HG03175 (cell line): ENCODE measurements around the gene IL18BP.

Experiments
- ATAC-seq: cut with Tn5 transposase; IDR thresholded peaks from one replicate; pipeline ENCODE4 v1.9.1; 2021; ENCODE audit warnings: mild to moderate bottlenecking, moderate library complexity; ENCODE audit not compliant: unreplicated experiment

Gene IL18BP

GRCh38 chr11:71998649-71999310 is at the start of gene IL18BP:
IL18BP (plus strand) TSS chr11:71998909; CDS start chr11:71999985, 1,076 bp downstream.
- ATAC-seq: peak; percentile 71

DNA sequence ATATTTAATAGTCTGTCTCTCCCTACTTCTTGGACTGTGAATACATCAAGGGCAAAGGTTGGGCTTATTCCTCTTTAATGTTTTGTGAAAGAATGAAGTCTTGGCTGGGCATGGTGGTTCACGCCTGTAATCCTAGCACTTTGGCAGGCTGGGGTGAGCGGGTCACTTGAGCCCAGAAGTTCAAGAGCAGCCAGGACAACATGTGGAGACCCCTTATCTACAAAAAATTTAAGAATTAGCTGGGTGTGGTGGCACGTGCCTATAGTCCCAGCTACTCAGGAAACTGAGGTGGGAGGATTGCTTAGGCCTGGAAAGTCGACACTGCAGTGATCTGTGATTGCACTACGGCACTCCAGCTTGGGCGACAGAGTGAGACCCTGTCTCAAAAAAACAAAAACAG is 49.7 kb upstream of the IL18BP start:
- no peak for ATAC-seq

DNA sequence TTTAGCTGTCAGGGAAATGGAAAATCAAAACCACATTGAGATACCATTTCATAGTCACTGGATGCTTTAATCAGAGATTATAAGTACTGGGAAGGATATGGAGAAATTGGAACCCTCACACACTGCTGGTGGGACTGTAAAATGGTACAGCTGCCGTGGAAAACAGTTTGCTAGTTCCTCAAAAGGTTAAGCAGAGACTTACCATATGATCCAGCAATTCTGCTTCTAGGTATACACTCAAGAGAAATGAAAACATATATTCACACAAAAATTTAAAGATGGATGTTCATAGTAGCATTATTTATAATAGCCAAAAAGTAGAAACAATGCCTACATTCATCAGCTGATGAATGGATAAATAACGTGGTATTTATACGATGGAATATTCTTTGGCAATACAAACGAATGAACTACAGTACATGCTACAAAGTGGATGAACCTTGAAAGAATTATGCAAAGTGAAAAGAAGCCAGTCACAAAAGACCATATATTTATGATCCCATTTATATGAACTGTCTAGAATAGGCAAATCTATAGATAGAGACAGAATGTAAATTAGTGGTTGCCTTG is 46.9 kb upstream of the IL18BP start:
- no peak for ATAC-seq

DNA sequence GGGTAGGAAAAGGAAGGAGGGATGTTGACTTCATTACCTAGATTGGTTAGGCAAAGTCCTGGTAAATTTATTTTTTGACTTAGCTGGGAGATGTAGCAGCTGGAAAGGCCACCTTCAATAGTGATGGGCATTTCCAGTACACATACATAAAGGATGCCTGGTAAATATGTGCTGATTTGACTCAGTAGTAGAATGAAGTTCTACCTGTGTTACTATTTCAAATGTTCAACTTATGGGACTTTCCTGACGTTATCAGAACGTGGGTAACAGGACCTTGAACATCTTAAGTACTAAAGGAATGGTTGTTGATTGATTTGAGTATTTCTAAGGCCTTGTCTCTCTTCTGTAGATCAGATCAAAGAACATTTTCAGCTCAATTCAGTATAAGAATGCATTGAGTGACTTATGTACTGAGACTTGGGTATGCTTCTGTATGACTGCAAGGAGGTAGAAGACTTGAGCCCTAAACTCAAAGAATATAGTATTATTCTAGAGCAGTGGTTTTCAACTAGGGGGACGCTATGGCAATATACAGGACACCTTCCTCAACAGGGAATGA is 42.7 kb upstream of the IL18BP start:
- no peak for ATAC-seq

GRCh38 chr11:71962428-71963038 is 36.2 kb upstream of the IL18BP start:
- ATAC-seq: peak; percentile 84

GRCh38 chr11:71963468-71963867 is 35.2 kb upstream of the IL18BP start:
- ATAC-seq: no peak

- no peak for ATAC-seq
Observed at GRCh38 chr11:71964641-71965040, 34.1 kb upstream of the IL18BP start.

DNA sequence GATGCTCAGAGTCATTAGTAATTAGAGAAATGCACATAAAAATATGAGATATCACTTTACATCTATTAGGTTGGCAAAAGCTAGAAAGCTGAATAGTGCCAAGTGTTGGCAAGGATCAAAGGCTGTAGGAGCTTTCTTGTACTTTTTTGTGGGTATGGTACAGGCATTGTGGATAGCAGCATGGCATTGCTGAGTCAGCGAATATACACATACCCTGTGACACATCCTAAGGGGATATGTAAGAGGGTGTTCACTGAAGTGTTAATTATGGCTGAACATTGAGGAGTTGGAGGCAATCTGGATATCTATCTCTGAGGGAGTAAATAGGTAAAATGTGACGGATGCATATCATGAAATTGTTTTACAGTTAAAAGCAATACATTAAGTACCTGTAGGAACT is 27.0 kb upstream of the IL18BP start:
- no peak for ATAC-seq

DNA sequence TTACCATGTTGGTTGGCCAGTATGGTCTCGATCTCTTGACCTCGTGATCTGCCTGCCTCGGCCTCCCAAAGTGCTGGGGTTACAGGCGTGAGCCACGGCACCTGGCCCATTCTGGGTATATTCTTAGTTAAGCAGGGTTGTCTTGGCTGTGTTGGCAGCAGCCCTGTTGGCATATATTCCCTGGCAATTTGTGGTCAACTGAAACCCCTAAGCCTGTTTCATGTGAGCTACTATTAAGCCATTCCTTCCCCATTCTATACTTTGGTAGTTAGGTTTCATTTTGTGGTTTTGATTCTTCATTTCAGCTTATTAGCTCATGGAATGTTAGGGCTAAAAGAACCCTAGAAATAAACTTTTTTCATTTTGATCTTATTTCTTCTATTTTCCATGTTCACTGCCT is 22.2 kb upstream of the IL18BP start:
- no peak for ATAC-seq

- no peak for ATAC-seq
Observed at GRCh38 chr11:71977090-71977489, 21.6 kb upstream of the IL18BP start.

- ATAC-seq: peak; percentile 55
Observed at GRCh38 chr11:71977743-71978418, 20.8 kb upstream of the IL18BP start.

DNA sequence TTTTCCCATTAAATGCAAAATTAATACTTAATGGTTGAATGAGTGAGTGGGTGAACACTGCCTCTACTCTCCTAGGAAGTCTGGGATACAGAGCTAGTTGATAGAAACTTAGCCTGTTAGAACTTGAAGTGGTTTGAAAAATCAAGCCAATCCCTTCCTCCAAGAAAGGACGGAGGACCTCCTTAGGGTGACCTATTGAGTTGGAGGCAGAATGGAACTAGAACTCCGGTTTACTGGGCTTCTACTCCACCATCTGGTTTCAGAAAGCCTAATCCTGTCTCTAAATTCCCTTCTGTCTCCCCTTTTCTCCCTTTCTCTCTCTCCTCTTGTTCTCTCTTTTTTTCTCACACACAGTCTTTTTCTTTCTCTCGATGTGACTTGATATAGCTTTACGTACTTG is 19.6 kb upstream of the IL18BP start:
- no peak for ATAC-seq

DNA sequence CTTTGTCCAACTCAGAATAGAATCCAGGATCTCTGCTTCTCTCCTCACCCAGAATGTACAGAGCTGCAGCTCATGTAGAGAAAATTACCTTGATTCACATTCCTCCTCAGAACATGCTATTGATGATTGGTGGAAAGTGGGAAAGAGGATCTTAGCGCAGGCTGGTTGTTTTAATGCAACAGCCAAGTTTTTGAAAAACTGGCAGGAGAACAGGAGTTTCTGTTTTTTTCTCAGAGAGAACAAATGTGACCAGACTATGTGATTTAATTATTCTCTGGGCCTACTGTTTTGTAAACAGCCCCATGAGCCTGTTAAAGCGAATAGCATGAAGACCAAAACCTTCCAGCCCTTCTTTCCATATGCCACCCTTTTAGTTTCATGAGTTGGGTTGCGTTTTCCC is 19.1 kb upstream of the IL18BP start:
- ATAC-seq: no peak

DNA sequence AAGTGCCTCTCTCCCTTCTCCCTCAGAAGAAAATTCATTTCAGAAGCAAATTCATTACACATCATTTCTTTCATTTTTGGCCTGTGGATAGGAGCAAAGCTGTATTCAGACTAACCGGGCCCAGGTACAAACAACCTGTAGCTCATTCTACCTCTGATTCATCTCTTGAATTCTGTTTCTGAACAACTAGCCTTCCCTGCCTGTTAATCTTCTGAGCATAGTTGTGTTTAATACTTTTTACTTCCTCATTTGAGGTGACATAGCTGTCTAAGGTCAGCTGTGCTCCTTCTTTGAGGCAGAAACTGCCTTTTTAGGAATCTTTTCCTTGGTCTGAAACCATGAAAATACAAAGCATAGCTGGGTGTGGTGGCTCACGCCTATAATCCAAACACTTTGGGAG is 12.6 kb upstream of the IL18BP start:
- no peak for ATAC-seq

DNA sequence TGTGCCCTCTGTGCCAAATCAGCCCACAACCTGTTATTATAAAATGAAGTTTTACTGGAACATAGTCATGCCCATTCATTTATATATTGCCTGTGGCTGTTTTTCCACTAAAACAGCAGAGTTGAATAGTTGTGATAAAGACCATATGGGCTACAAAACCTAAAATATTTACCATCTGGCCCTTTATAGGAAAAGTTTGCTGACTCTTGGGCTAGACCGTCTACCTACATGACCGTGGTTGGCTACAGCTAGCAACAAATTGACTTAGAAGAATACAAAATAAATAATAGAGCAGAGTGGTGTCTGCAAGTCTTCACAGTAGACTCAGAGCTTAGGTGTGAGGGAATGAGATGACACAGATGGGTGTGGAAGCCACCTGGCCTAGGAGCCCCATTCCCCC is 11.2 kb upstream of the IL18BP start:
- no peak for ATAC-seq

DNA sequence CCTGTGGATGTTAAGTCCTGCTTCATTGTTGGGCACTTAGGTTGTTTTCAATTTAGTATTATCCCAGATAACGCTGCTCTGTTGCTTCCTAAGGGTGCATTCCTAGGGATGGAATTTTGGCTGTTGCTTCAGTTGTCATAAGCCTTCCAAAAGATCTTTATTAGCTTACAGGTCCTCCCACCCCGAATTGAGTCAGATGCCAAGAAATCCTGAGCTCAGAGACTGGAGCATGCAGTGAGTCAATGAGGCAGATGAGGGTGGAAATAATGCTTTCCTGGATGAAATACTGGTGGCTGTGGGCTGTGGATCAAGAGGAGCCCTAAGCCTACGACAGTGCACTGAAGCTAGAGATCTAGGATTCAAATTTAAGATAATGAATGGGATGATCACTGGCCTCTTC is 10.7 kb upstream of the IL18BP start:
- no peak for ATAC-seq

GRCh38 chr11:71990701-71991100 is 8.0 kb upstream of the IL18BP start:
- no peak for ATAC-seq

DNA sequence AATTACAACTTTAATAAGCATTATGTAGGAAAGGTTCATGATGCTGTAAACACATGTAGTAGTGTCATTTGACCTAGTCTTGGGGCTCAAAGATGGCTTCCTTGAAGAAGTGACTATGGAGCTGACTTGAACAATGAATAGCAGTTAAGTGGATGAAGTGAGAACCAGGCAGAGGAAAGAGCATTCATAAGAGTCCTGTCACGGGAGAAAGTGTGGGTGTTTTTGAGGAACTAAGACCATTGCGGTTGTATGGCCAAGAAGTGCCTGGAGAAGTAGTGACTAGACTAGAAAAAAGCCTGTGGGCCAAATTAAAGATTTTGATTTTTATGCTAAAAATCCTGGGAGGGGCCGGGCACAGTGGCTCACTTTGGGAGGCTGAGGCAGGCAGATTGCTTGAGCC is 7.2 kb upstream of the IL18BP start:
- ATAC-seq: peak; percentile 81

DNA sequence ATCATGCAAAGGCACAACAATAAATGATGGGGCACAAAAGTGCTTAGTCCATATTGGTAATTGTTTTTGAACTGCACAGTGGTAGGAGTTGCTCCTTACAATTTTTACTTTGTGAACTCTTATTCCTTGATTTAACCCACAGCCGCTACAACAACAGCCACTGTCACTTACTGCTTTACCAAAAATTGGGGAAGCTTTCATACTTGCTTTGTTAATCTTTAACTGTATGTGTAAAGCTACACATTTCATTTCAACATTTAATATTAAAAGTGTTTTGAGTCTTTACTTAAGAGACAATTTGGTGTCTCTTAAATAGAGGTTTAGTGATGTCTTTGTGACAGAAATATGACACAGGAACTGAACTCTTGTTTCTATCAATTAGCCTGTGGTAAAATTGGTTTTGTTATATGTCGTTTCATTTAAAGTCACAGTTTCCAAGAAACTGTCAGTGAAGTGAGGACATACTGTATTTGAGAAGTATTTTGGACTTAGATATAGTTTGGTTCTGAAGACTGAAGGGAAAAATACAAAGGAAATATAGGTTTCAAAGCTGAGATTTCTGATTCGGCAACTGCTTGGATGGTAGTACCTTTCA is 6.5 kb upstream of the IL18BP start:
- no peak for ATAC-seq

GRCh38 chr11:71994786-71995185 is 3.9 kb upstream of the IL18BP start:
- ATAC-seq: no peak

DNA sequence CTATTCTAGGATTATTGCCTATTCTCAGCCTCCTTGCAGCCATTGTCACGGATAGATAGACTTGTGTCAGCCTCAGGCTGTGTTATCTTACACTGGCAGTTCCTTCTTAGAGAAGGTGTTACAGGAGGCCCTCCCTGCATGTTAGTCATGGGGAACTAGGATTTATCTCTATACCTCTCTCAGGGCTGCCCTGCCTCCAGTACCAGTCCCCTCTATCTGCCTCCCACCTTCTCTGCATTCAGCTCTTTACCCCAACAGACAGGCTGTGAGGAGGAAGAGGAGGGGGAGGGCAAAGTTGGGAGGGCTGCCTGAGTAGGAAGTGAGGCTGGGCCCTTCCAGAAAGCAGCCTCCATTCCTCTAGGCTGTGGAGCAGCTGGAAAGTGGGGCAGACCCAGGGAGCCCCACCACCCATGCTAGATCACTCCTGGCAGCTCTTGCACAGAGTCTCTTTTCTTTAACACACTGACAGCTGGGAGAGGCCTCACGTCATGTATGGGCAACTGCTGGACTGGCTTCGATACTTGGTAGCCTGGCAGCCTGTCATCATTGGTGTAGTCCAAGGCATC is 2.9 kb upstream of the IL18BP start:
- no peak for ATAC-seq
